Fibroblast of the aortic adventitia (primary cell): ENCODE results near the gene SMC1B. TPM values are rescaled to one million over a fixed set of nuclear protein-coding genes. Genes with fewer than 3 reads are reported as not detected.

Source experiments
- DNase-seq: peaks from one replicate; pipeline ENCODE4 v3.0.0-alpha.2; 2010; ENCODE audit warnings: low read depth
- H3K4me3 ChIP-seq: 2 replicates; pipeline ENCODE4 v1.5.1; 2011; ENCODE audit warnings: low read depth, mild to moderate bottlenecking, control low read depth, low read length, moderate library complexity
- total RNA-seq: library from RNA; depleted of rRNA; stranded (reverse); fragments of >200 nt; gene quantifications from 2 replicates; pipeline ENCODE4 v1.2.3, GENCODE V29; 2012; ENCODE audit warnings: low replicate concordance
- TF ChIP-seq, protein P1 (sequence below): IDR thresholded peaks from 2 replicates; pipeline ENCODE4 v1.5.1; 2011; ENCODE audit warnings: mild to moderate bottlenecking, low read length, control low read depth, inconsistent platforms; ENCODE audit not compliant: insufficient read depth

SMC1B gene
- total RNA-seq, 1 donor = 0.09 TPM

DNA sequence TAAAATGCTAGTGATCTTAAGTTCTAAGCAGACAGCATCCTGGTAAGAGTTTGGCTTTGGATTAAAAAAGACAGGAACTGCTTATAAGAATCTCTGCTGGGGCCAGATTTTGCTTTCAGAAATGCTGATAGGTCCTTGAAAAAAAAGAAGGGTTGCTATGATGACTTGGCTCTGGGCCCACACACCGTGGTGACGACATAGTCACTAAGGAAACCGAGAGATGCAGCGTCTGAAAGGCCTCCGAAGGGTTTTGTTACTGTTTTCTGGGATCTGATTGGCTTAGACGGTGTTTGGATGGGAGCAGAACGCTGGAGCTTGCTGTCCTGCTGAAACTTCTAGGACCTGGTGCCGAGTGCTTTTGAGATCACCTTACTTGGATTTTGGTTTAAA is 95.2 kb downstream of the SMC1B start:
- H3K4me3 ChIP-seq = peak overlapping the region; percentile 47
- TF ChIP-seq, protein P1, sequence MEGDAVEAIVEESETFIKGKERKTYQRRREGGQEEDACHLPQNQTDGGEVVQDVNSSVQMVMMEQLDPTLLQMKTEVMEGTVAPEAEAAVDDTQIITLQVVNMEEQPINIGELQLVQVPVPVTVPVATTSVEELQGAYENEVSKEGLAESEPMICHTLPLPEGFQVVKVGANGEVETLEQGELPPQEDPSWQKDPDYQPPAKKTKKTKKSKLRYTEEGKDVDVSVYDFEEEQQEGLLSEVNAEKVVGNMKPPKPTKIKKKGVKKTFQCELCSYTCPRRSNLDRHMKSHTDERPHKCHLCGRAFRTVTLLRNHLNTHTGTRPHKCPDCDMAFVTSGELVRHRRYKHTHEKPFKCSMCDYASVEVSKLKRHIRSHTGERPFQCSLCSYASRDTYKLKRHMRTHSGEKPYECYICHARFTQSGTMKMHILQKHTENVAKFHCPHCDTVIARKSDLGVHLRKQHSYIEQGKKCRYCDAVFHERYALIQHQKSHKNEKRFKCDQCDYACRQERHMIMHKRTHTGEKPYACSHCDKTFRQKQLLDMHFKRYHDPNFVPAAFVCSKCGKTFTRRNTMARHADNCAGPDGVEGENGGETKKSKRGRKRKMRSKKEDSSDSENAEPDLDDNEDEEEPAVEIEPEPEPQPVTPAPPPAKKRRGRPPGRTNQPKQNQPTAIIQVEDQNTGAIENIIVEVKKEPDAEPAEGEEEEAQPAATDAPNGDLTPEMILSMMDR = no peak
- peak; percentile 98 for DNase-seq

DNA sequence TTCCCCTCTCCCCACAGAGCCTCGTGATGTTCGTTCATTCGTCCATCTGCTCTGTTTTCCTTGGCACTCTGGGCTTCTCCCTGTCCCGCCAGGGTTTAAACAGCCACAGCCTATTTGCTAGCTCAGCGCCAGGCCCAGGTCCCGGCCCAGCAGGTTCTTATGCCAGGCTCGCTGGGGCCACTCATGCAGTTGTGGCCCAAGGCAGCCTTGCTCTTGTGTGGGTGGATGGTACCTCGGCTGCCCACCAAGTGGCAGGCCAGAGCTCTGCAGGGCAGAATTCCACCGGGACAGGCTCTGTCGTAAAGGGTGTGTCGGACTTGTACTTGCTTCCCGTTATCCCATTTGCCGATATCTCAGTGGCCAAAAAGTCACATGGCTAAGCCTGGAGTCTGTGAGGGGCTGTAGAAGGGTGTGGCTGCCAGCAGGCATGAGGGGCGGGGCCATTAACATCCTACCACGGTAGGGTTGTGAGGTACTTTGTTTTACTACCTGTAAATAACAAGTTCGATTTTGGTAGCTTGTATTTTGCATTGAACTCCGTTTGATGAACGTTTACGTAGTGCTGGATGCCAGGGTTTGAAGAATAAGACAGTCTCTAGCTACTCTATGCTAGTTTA is 95.7 kb downstream of the SMC1B start:
- peak; percentile 85 for DNase-seq
- TF ChIP-seq, protein P1 = peak; percentile 55
- H3K4me3 ChIP-seq = peak overlapping the region; percentile 47

DNA sequence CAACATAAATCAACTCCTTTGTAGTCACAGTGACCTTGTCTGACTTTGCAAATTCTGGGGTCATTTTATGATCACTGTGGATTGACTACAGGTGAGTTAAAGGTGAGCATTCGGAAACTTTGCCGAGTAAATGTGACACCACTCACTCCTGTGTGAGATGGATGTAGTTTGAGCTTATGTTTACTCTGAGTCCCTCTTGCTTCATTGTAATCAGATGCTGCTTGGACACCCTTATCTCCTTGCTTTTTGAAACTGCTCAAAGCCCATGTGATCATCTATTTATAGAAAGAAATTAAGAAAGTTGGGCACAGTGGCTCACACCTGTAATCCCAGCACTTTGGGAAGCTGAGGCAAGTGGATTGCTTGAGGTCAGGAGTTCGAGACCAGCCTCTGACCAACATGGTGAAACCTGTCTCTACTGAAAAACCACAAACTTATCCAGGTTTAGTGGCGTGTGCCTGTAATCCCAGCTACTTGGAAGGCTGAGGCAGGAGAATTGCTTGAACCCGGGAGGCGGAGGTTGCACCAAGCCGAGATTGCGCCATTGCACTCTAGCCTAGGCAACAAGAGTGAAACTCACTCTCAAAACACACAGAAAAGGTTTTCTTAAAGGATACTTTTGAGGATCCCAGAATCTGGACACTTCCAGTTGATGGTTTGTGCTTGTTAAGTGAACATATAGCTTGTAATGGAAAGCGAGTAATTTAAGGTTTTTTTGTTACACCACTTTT is 96.4 kb downstream of the SMC1B start:
- no peak for DNase-seq
- no peak overlapping the region for H3K4me3 ChIP-seq
- TF ChIP-seq, protein P1 = no peak

DNA sequence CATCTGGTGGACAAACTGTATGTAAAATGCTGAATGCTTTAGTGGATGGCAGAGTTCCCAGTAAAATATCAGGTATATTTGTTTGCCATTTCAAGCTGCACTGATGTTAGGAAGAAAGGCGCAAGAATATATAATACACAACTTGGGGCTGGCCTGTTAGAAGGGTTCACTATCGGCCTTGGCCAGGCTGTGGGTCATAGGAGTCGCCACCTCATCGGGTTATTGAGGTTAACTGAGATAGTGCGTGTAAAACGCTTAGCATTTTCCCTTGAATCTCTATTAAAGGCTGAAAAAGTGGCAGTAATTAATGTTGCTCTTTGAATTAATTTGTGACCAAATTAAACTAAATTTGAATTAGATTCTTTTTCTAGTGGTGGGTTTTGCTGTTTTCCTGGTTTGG is 98.6 kb downstream of the SMC1B start:
- TF ChIP-seq, protein P1 = no peak
- no peak for DNase-seq
- H3K4me3 ChIP-seq = no peak overlapping the region

DNA sequence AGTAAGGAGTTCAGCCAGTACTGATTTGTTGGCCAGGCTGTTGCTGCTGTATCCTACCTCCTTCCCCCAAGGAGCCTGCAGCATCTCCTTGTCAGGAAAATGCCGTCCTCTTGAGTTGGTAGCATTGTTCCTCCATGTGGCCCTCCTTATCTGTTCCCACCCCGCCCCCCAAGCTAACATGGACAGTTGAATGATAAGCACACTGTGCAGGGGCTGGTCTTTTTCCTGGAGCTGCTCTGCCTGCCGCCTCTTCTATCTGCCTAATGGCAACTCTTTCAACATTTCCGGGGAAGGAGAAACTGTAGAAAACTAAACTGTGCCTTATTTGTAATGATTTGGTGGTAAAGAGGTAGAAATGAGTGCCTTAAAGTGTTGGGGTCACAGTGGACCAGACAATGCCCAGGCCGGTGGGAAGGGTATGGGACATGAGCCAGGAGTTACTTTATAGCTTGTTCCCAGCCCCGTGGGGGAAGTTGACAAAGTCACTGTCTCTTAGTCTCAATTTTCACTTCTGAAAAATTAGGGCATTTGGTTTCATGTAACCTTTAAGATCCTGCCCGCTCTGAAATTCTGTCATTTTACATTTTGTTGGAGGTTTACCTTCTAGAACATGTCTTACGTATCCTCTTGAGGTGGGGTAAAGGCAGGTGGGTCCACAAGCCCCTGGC is 99.2 kb downstream of the SMC1B start:
- no peak overlapping the region for H3K4me3 ChIP-seq
- no peak for DNase-seq
- TF ChIP-seq, protein P1 = no peak

DNA sequence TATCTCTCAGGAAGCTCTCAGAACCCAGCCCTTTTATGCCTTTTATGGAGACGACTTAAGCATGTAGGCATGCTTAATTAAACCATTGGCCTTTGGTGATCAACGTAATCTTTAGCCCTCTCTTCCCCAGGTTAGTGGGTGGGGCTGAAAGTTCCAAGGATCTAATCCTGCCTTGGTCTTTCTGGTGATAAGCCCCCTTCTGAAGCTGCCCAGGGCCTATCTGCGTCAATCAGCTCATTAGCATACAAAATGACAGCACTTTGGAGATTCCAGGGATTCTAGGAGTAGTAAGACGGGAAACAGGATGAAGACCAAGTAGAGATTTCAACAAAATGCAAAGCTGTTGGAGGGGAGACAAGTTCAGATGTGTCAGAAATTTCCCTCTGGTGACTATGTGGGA is 100.5 kb downstream of the SMC1B start:
- DNase-seq = no peak
- H3K4me3 ChIP-seq = no peak overlapping the region
- TF ChIP-seq, protein P1 = no peak
